ENCODE results near the gene ADAMTS15. TPM values are rescaled to one million over a fixed set of nuclear protein-coding genes. Genes with fewer than 3 reads are reported as not detected.

The ADAMTS15 gene
- total RNA-seq (2013; cell fraction: nucleolus; rRNA removed), result not detected in 2 replicates
- total RNA-seq (2014; rRNA removed), result not detected in 2 replicates
- total RNA-seq (2014; rRNA removed; fragmentation: Illumina TruSeq; extraction: Trizol), result not detected in 2 replicates
- total RNA-seq (2021), result not detected in 2 replicates
- polyA plus RNA-seq (2011; ENCODE audit: low read depth), result not detected
- polyA plus RNA-seq (2011; rRNA removed), result not detected in 2 replicates
- not detected in 2 replicates for polyA plus RNA-seq (2011; cell fraction: cytosol; rRNA removed)
- polyA plus RNA-seq (2011; cell fraction: nucleus; rRNA removed), result 0.03 TPM in 1 of 2 replicates, not detected in the other
- not detected in 2 replicates for polyA plus RNA-seq (2012)
- polyA plus RNA-seq (2014; fragmentation: Illumina TruSeq; extraction: Trizol), result not detected in 2 replicates
- not detected for polyA plus RNA-seq (2014; fragmentation: Nextera tagmentation; extraction: Ambion mirVana)
- polyA plus RNA-seq (2014; rRNA removed), result not detected in 2 replicates
- not detected for polyA plus RNA-seq (2016; fragmentation: Nextera tagmentation; extraction: Ambion mirVana)
- polyA minus RNA-seq (2011; rRNA and poly(A)+ RNA removed), result not detected in 2 replicates
- polyA minus RNA-seq (2011; cell fraction: cytosol; rRNA and poly(A)+ RNA removed), result not detected in 2 replicates
- polyA minus RNA-seq (2011; cell fraction: nucleus; rRNA and poly(A)+ RNA removed), result not detected in 2 replicates
- Bru-seq, nascent RNA, result percentile 6 among the genes with signal in this experiment
- percentile 9 among the genes with signal in this experiment for BruChase-seq, experiment 1, labeled RNA remaining after a 6-hour chase
- percentile 15 among the genes with signal in this experiment for BruChase-seq, experiment 2, labeled RNA remaining after a 2-hour chase
- long read RNA-seq, experiment 1, result 0 reads
- long read RNA-seq, experiment 2, result 0 reads

GRCh38 chr11:130448416-130449309 lies at the start of gene ADAMTS15:
Gene ADAMTS15 (plus strand): TSS chr11:130448645. CDS start chr11:130448974, 329 bp downstream.
- H3K4me2 ChIP-seq (ENCODE audit: control insufficient read depth, insufficient read depth), result peak within 1 kb of the TSS; percentile 9; the same call in 1 of the 2 replicates
- no peak within 1 kb of the TSS for H3K4me3 ChIP-seq
- FAIRE-seq, result no peak
- no peak within 1 kb of the TSS for H3K27ac ChIP-seq (ENCODE audit: control insufficient read depth, insufficient read depth)
- RAD21 ChIA-PET (ENCODE audit: unreplicated experiment), result no interaction called here
- no peak for DNase-seq (ENCODE audit: low read depth, low spot score)
- no peak within 1 kb of the TSS for H3K9ac ChIP-seq (ENCODE audit: control insufficient read depth, insufficient read depth, low read length)
- POLR2A ChIA-PET, result no interaction called here
- no peaks in the 10 kb centered on the region for H3K79me2 ChIP-seq (ENCODE audit: control insufficient read depth, insufficient read depth, low read length)
- no peaks in the 10 kb centered on the region; the same call in 2 of the 3 replicates for H3K9me3 ChIP-seq (replicated peaks; ENCODE audit: control insufficient read depth, insufficient read depth, low read length)
- H3K36me3 ChIP-seq (ENCODE audit: control insufficient read depth in 2 of 2, insufficient read depth in 2 of 2, low read length in 1 of 2), result no peaks in the 10 kb centered on the region
- peaks cover 6 to 18% of the 10 kb centered on the region in 2 experiments for H3K27me3 ChIP-seq (replicated peaks in 1 of 2; ENCODE audit: control insufficient read depth in 2 of 2, insufficient read depth in 2 of 2, low read length in 1 of 2)
- CTCF ChIA-PET, result interaction anchor here (1.3 kb wide), 1 partner anchor 414 kb away, joined by 3 read pairs; no protein-coding TSS in a partner anchor
- in situ Hi-C loops (cut with MboI), result no loop called here
- no peaks in the 10 kb centered on the region; the same call in 1 of the 2 replicates for H4K20me1 ChIP-seq (ENCODE audit: control insufficient read depth, insufficient read depth)
- intact Hi-C loops (cut with micrococcal nuclease; ENCODE audit: unreplicated experiment), result no loop called here
- ATAC-seq, result no peak
- WGBS (ENCODE audit: insufficient coverage, insufficient replicate concordance, low lambda C conversion rate, missing lambda C conversion rate), result 25% methylated on average over 64 of the region's 75 CpGs
- no peak within 1 kb of the TSS for H2AFZ ChIP-seq (ENCODE audit: control insufficient read depth, low read depth, low read length)
- no TSS peak for BruUV-seq (replicated peaks)
- no peaks in the 10 kb centered on the region for H3K4me1 ChIP-seq (ENCODE audit: control insufficient read depth, insufficient read depth, low read length)
- SMC1A ChIA-PET (ENCODE audit: uncharacterized antibody, unreplicated experiment), result no interaction called here
- TF ChIP-seq SUZ12 (IDR thresholded peaks at IDR 0.05; ENCODE audit: unreplicated experiment) (peak; percentile 66), POU2F2 (IDR thresholded peaks at IDR 0.05; ENCODE audit: borderline replicate concordance, low read depth, low read length) (no peak), CBFB (IDR thresholded peaks at IDR 0.05; ENCODE audit: low read depth) (no peak), IRF4 (IDR thresholded peaks at IDR 0.05; ENCODE audit: low read depth, low read length) (no peak)
